HT-29 (cell line): Measurements from ENCODE around the gene NAT16. TPM values are rescaled to one million over a fixed set of nuclear protein-coding genes. Genes with fewer than 3 reads are reported as not detected.
"Not testable (repeated sequence)": the region's sequence is repeated elsewhere in the genome, so short reads cannot be mapped to it uniquely, and the experiment has no call there.

ENCODE experiments used
- DNase-seq: peaks from one replicate; pipeline ENCODE4 v3.0.0-alpha.2; 2015; ENCODE audit warnings: low spot score
- total RNA-seq: library from RNA; depleted of rRNA; stranded (reverse); fragments of >200 nt; shearing (Covaris generic); gene quantifications from 2 replicates; pipeline ENCODE4 v1.2.3, GENCODE V29; 2014

Gene NAT16
- total RNA-seq, 1 experiment from 2014 or later: 0.13 TPM

GRCh38 chr7:101159696-101160674, 20.1 kb downstream of the NAT16 start:
- no peak for DNase-seq

- DNase-seq: peak; percentile 30
Observed at GRCh38 chr7:101156866-101157589, 23.1 kb downstream of the NAT16 start.

- no peak for DNase-seq
Observed at GRCh38 chr7:101156277-101156676, 23.8 kb downstream of the NAT16 start.

GRCh38 chr7:101155303-101155702, 24.8 kb downstream of the NAT16 start:
- DNase-seq: no peak

- DNase-seq: no peak
Observed at GRCh38 chr7:101154693-101155102, 25.4 kb downstream of the NAT16 start.

- DNase-seq: peak; percentile 98
Observed at GRCh38 chr7:101153969-101154692, 26.0 kb downstream of the NAT16 start, which contains the start of gene AP1S1. AP1S1 (plus strand) TSS chr7:101154476; CDS start chr7:101154515, 39 bp downstream.

GRCh38 chr7:101151908-101152651, 28.0 kb downstream of the NAT16 start:
- no peak for DNase-seq

- no peak for DNase-seq
Observed at GRCh38 chr7:101140746-101141382, 39.2 kb downstream of the NAT16 start.

GRCh38 chr7:101140339-101140699, 39.8 kb downstream of the NAT16 start:
- no peak for DNase-seq

- peak; percentile 96 for DNase-seq
Observed at GRCh38 chr7:101138213-101138870, 41.8 kb downstream of the NAT16 start.

- no peak for DNase-seq
Observed at GRCh38 chr7:101137651-101138212, 42.4 kb downstream of the NAT16 start.

- DNase-seq: no peak
Observed at GRCh38 chr7:101134399-101134980, 45.6 kb downstream of the NAT16 start.

GRCh38 chr7:101133621-101134398, 46.3 kb downstream of the NAT16 start:
- DNase-seq: no peak

GRCh38 chr7:101132626-101133600, 47.2 kb downstream of the NAT16 start:
- DNase-seq: not testable (repeated sequence)

- DNase-seq: no peak
Observed at GRCh38 chr7:101129603-101130117, 50.4 kb downstream of the NAT16 start.

GRCh38 chr7:101128040-101128834, 51.9 kb downstream of the NAT16 start:
- peak; percentile 46 for DNase-seq
